AG09309 (cell line): ENCODE measurements around the gene SYNDIG1.

Experiments
- DNase-seq: peaks from one replicate; pipeline ENCODE4 v3.0.0-alpha.2; 2010; ENCODE audit warnings: low read depth
- H3K4me3 ChIP-seq: 2 replicates; pipeline ENCODE4 v1.5.1; 2011; ENCODE audit warnings: mild to moderate bottlenecking, low read depth, low read length, moderate library complexity; ENCODE audit not compliant: control insufficient read depth
- CTCF ChIP-seq: IDR thresholded peaks from 2 replicates; pipeline ENCODE4 v1.5.1; 2011; ENCODE audit warnings: mild to moderate bottlenecking, low read depth, low read length, inconsistent platforms; ENCODE audit not compliant: insufficient read depth, control insufficient read depth; ENCODE audit errors: missing control alignments

Gene SYNDIG1

GRCh38 chr20:24695529-24696225 lies 226.2 kb downstream of the SYNDIG1 start:
- no peak overlapping the region for H3K4me3 ChIP-seq
- no peak for TF ChIP-seq CTCF
- no peak for DNase-seq

- H3K4me3 ChIP-seq = no peak overlapping the region
- no peak for DNase-seq
- no peak for TF ChIP-seq CTCF
These were observed 227.0 kb downstream of the SYNDIG1 start for GRCh38 chr20:24696396-24696795.

GRCh38 chr20:24697411-24697810 lies 228.0 kb downstream of the SYNDIG1 start:
- DNase-seq = no peak
- no peak for TF ChIP-seq CTCF
- no peak overlapping the region for H3K4me3 ChIP-seq

GRCh38 chr20:24698189-24698588 lies 228.8 kb downstream of the SYNDIG1 start:
- DNase-seq = no peak
- TF ChIP-seq CTCF = no peak
- no peak overlapping the region for H3K4me3 ChIP-seq

GRCh38 chr20:24698706-24699206 lies 229.3 kb downstream of the SYNDIG1 start:
- DNase-seq = no peak
- H3K4me3 ChIP-seq = no peak overlapping the region
- no peak for TF ChIP-seq CTCF

- no peak overlapping the region for H3K4me3 ChIP-seq
- no peak for DNase-seq
- TF ChIP-seq CTCF = no peak
These were observed 230.1 kb downstream of the SYNDIG1 start for GRCh38 chr20:24699321-24700165.
